Measurements from ENCODE around the gene DGCR6.
"Not testable (repeated sequence)": the region's sequence is repeated elsewhere in the genome, so short reads cannot be mapped to it uniquely, and the experiment has no call there.

- TF ChIP-seq CTCF (optimal IDR thresholded peaks at IDR 0.05 in 1 of 3, IDR thresholded peaks at IDR 0.05 in 1 of 3, conservative IDR thresholded peaks at IDR 0.05 in 1 of 3; ENCODE audit: extremely low read depth in 1 of 3, insufficient read depth in 2 of 3, low read length in 3 of 3); EZH2 (IDR thresholded peaks at IDR 0.05; ENCODE audit: low read length): not testable (repeated sequence)
These were observed 8.4 kb downstream of the DGCR6 start for GRCh38 chr22:18914558-18914957.
